ENCODE data around the gene XXYLT1. TPM values are rescaled to one million over a fixed set of nuclear protein-coding genes. Genes with fewer than 3 reads are reported as not detected.
A peak's percentile ranks its signal among the peaks of the same experiment; 100 is the strongest.

XXYLT1 gene
- total RNA-seq, 1 donor from 2014 or later: 42.9 TPM

- Mint-ChIP-seq H3K36me3 (peaks cover 15% of the 10 kb centered on the region), H3K27me3 (ENCODE audit: low read depth) (no peaks in the 10 kb centered on the region), H3K4me3 (no peak overlapping the region), H3K9me3 (no peaks in the 10 kb centered on the region), H3K27ac (peak overlapping the region; percentile 73), H3K4me1 (peaks cover 22% of the 10 kb centered on the region)
- TF ChIP-seq CTCF (IDR thresholded peaks at IDR 0.05; ENCODE audit: unreplicated experiment): no peak
- no peak for DNase-seq (ENCODE audit: low spot score in 2 of 2, unreplicated experiment in 2 of 2)
These were observed 174.3 kb downstream of the XXYLT1 start for GRCh38 chr3:195096484-195097330.

- no peak for TF ChIP-seq CTCF (IDR thresholded peaks at IDR 0.05; ENCODE audit: unreplicated experiment)
- no peak for DNase-seq (ENCODE audit: low spot score in 2 of 2, unreplicated experiment in 2 of 2)
- Mint-ChIP-seq H3K27me3 (ENCODE audit: low read depth) (no peaks in the 10 kb centered on the region), H3K4me1 (peaks cover 17% of the 10 kb centered on the region), H3K9me3 (no peaks in the 10 kb centered on the region), H3K36me3 (peaks cover 15% of the 10 kb centered on the region), H3K27ac (no peak overlapping the region), H3K4me3 (no peak overlapping the region)
These were observed 174.9 kb downstream of the XXYLT1 start for GRCh38 chr3:195096053-195096452.

- Mint-ChIP-seq H3K4me3 (no peak overlapping the region), H3K27me3 (ENCODE audit: low read depth) (no peaks in the 10 kb centered on the region), H3K36me3 (peaks cover 16% of the 10 kb centered on the region), H3K4me1 (peaks cover 15% of the 10 kb centered on the region), H3K9me3 (no peaks in the 10 kb centered on the region), H3K27ac (no peak overlapping the region)
- TF ChIP-seq CTCF (IDR thresholded peaks at IDR 0.05; ENCODE audit: unreplicated experiment): no peak
- no peak for DNase-seq (ENCODE audit: low spot score in 2 of 2, unreplicated experiment in 2 of 2)
These were observed 175.3 kb downstream of the XXYLT1 start for GRCh38 chr3:195095704-195096036.

- peaks cover 16% of the 10 kb centered on the region for H3K36me3 Mint-ChIP-seq
- no peaks in the 10 kb centered on the region for H3K27me3 Mint-ChIP-seq (ENCODE audit: low read depth)
- no peak for DNase-seq (ENCODE audit: low spot score in 2 of 2, unreplicated experiment in 2 of 2)
- no peaks in the 10 kb centered on the region for H3K9me3 Mint-ChIP-seq
- peaks cover 15% of the 10 kb centered on the region for H3K4me1 Mint-ChIP-seq
- H3K4me3 Mint-ChIP-seq: no peak overlapping the region
- no peak for TF ChIP-seq CTCF (IDR thresholded peaks at IDR 0.05; ENCODE audit: unreplicated experiment)
- peak overlapping the region; percentile 39 for H3K27ac Mint-ChIP-seq
These were observed 175.8 kb downstream of the XXYLT1 start for GRCh38 chr3:195095035-195095703.

GRCh38 chr3:195094191-195094921 is 176.6 kb downstream of the XXYLT1 start:
- H3K36me3 Mint-ChIP-seq: peaks cover 16% of the 10 kb centered on the region
- TF ChIP-seq CTCF (IDR thresholded peaks at IDR 0.05; ENCODE audit: unreplicated experiment): no peak
- H3K27me3 Mint-ChIP-seq (ENCODE audit: low read depth): no peaks in the 10 kb centered on the region
- H3K9me3 Mint-ChIP-seq: no peaks in the 10 kb centered on the region
- H3K4me3 Mint-ChIP-seq: no peak overlapping the region
- no peak for DNase-seq (ENCODE audit: low spot score in 2 of 2, unreplicated experiment in 2 of 2)
- peaks cover 15% of the 10 kb centered on the region for H3K4me1 Mint-ChIP-seq
- peak overlapping the region; percentile 40 for H3K27ac Mint-ChIP-seq
